Measurements from ENCODE around the gene GSC2.
A peak's percentile ranks its signal among the peaks of the same experiment; 100 is the strongest.
"Not testable (repeated sequence)": the region's sequence is repeated elsewhere in the genome, so short reads cannot be mapped to it uniquely, and the experiment has no call there.

The GSC2 gene

DNA sequence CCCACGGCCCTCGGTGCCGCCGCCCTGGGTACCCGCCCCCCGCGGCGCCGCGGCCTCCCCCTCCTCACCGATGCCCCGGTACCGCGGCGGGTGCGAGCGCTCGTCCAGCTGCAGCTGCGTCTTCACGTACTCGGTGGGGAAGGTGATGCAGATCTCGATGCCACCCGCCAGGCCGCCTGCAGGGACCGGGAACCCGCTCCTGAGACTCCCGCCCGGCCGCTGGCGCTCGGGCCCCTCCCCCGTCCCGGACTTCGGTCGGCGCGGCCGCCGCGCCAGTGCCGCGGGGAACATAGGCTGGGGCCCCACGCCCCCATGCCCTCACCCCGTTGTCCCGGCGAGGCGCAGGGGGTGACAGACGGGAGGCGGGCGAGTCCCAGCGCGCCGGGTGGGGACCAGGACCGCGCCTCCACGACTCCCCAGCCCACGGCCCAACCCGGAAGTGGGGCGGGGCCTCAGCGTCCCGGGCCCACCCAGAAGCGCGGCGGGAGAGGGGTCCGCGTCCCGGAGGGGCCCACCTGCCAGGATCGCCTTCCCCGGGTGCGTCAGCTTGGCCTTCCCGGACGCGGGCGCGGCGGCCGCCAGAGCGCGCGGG is 28.1 kb upstream of the GSC2 start:
- peak; percentile 71 for DNase-seq

DNA sequence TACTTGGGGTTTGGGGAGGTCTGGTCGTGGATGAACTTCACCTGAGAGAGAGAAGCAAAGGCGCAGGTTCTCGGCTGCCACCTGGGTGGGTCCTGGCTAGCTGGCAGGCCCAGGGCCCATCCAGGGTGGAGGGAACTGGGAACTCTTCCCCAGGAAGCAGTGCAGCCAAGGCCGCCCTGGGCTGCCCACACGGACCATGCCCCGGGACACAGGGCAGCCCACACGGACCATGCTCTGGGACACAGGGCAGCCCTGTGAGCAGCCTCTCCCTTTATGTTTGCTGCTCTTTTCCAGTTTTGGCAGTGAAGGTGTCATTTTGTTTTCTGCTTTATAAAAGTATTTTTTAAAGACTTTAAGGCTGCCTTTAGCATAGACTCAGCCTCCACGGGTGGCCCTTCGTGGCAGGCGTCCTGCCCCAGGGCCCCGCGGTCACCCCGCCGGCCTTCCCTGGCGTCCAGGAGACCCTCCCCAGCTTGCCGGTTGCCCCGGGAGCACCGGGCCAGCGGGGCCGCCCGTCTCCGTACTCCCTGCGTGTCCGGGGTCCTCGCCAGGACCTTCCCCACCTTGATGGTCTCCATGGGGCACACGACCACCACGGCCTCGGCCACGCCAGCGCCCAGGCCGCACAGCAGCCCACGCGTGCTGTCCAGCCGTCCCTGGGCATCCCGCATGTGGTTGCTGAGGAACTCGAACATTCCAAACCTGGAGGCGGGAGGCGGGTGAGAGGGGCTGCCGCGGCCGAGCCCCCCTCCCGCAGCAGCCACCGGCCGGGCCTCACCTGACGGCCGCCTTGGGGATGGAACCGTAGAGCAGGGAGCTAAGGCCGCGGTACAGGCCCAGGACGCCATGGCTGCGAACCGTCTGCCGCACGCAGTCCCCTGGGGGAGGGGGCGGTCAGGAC is 27.3 kb upstream of the GSC2 start:
- DNase-seq, result no peak

DNA sequence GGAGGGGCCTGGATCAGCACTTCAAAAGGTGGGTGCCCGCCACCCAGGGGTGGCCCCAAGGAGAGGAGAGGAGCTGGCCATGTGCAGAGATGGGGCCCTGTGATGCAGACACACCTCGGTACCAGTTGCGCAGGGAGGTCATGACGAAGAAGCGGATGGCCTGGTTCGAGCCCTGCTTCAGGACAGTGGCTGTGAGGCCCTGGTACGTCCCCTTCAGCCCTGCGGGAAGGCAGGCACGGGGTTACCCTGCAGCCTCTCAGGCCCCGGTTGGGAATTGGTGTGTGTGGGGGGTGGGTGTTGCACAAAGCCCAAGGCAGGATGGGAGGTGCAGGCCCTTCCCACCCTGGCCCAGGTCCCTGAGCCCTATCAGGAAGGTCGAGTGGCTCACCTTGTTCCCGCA is 26.6 kb upstream of the GSC2 start:
- no peak for DNase-seq

DNA sequence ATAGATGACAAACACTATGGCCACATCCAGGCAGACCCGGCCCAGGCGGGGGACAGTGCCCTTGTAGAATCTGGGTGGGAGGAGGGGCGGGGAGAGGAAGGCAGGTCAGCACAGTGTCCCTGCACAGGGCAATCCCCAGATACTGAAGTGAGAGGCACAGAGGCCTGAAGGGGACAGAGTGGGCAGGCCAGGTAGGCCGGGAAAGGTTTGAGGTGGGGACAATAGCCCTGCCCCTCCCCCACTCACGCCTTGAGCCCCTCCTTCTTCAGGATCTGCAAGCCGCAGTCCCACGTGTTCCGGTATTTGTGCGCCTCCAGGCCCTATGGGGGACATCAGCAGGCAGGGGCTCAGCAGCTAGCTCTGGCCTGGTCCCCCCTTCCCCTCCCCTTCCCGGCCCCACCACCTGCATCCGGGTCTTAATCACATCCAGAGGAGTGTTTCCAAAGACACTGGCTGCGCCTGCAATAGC is 26.1 kb upstream of the GSC2 start:
- DNase-seq, result no peak

DNA sequence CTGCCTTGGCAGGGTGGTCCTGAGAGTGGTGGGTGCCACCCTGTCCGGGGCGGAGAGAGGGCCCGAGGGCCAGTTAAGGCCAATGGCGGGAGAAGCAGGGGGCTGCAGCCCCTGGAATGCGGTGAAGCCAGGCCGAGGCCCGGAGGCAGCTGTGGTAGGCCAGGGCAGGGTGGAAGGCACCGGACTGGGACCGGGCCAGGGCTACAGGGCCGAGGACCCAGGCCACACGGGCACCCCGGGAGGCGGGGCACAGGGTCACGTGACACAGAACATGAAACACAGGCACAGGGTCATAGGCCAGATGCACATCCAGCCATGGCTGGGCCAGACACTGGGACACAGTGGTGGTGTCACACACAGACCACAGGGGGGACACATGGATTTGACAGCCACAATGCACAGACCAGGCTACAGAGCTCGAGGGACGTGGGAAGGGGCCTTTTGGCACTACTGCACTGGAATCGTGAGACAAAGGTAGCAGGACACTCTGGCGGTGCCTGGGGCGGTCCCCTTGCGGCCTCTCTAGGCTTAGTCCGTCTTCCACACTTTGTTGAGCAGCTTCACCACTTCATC is 25.6 kb upstream of the GSC2 start:
- no peak for DNase-seq

DNA sequence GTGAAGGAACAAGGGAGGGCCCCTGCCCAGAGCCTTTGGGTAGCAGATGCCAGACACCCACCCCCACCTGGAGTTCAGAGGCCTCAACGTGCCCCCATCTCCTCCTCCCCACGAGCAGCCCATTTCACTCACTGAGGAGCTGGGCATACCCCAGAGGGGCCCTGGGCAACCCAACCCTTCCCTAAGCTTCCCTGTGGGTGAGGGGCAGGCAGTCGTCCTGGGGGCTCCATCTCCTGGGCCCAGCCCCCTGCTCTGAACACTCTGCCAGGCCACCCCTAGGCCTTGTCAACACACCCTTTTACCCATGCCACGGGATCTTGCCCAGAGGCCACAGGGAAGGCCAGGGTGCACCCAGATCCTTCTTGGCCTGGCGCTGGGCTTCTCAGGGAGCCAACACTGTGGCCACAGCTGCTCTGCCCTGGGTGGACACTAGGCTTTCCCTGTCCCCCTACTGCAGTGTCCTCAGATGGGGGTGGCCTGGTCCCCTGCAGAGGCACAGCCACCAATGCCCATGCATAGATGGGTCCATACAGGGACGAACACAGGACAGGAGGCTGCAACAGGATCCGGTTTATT is 25.0 kb upstream of the GSC2 start:
- no peak for DNase-seq

DNA sequence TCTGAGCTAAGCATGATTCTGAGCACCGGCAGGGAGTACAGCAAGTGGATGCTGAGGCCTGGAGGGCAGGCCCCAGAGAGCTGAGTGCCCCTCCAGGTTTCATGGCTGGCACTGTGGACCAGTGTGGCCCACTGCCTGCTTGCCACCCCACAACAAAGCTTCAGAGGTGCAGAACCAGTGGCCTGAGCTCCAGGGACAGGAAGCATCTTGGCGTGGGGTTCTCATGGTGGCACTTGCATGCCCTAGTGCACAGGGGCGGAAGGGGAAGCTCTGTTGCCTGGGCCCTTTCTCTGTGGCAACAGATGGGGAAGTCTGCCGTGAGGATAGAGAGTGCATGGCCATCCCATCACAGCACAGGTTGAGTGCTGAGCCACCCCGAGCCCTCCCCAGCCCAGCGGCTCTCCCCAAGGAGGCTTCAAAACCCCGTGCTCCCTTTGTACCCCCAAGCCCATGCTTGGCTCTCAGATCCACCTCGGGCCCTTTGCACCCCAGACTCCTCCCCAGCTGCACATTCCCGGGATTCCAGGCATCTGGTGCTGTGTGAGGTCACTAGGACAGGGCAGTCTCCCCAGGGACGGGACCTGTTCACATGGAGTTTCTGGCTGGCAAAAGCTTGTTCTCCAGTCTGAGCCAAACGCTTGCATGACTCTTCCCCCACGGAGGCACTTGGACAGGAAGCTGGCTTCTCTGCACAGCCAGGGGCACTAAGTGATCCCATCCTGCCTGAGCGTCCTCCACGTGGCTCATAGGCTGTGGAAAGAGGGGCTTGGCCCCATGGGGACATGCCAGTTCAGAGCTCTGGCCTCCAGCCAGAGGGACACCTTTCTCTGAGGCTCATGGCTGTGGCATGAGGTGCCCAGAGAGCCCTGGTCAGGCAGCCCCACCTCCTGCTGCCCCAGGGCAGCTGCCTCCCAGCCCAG is 24.3 kb upstream of the GSC2 start:
- no peak for DNase-seq

DNA sequence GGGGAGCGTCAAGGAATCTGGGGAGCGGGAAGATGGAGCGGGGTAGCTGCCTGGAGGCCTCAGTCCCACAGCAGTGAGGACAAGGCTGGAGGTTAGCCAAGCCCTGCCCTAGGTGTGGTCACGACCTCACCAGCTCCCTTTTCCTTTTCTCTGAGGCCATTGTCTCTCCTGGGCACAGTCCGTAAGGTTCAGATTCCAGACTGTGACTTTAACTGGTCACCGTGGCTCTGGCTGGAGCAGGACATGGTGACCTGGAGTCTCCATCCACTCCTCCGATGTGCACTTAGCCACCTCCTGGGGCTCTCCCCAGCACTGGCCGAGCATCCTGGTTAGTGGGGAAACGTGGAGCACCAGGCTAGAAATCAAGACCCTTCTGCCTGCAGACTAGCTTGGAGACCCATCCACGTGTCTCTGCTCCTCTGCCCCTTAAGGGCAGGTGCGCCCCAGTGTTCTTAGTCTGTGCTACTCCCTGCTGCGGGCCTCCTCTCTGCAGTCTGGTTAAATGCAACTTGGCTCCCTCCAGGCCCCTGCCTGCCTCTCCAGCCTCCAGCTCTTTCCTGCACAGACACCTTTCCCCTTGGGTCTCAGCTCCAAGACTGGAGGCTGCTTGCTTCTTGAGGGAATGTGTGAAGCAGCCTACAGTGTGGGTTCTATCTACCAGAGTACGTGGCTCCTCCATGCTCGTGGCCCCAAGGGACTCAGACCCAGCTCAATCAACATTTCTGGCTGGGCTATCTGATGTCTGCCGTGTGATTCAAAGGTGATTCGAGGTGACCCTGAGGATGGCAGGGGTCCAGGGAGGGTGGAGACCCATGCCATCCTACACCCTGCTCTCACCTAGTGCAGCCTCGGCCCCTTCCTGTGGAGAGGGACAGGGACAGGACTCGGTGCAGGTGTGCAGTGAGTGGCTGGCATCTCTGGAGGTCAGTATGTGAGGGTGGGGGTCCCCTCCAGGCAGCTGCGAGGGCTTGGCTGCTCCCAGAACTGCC is 23.2 kb upstream of the GSC2 start:
- DNase-seq, result no peak

DNA sequence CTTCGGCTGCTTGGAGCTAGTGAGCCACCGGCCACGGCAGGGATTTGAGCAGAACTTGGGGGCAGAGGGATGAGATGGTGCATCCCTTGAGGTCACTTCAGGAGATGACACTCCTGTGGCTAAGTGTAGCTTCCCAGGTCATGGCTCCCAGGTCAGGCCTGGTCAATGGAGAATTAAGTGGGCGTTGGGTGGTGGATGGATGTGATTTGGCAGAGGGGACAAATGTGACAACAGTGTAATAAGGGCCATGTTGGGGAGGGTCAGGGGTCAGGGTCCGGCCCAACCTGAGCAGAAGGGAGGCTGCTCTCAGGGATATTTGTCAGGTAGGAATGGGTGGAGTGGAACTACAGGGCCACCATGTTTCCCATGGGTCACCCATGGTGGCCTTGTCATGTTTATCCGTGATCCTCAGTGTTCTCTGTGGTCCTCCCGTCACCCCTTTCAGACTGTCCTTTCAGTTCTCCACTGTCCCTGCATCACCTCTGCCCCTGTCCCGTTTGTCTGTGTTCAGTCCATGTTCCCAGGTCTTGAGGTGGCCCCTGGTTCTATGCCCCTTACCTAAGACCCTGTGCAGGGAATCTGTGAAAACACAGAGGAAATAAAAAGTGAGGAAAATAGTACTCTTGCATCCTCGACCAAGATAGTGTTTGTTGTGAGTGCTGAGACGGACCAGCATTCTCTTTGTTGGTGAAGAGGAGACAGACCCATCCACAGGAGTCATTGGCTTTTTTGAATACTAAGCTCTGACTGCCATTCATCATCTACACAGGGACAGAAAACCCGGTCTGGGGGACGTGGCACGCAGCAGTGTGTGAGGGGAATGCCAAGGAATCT is 22.3 kb upstream of the GSC2 start:
- no peak for DNase-seq

DNA sequence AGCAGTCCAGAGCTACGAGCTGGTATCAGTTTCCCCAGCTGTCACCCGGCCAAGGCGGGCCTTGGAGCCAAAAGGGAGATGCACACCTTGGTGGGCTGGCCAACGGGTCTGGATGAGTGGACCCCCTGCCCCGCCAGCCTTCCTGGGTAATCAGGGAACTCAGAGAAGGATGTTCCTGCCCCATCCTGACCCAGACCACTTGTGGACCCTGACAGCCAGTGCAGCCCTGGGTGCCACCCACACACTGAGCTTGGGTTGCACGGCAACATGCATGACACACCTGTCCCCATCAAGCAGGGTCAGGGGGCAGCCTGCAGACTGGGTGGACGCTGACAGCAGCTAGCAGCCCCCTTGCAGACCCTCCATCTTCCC is 19.8 kb upstream of the GSC2 start:
- DNase-seq, result no peak

DNA sequence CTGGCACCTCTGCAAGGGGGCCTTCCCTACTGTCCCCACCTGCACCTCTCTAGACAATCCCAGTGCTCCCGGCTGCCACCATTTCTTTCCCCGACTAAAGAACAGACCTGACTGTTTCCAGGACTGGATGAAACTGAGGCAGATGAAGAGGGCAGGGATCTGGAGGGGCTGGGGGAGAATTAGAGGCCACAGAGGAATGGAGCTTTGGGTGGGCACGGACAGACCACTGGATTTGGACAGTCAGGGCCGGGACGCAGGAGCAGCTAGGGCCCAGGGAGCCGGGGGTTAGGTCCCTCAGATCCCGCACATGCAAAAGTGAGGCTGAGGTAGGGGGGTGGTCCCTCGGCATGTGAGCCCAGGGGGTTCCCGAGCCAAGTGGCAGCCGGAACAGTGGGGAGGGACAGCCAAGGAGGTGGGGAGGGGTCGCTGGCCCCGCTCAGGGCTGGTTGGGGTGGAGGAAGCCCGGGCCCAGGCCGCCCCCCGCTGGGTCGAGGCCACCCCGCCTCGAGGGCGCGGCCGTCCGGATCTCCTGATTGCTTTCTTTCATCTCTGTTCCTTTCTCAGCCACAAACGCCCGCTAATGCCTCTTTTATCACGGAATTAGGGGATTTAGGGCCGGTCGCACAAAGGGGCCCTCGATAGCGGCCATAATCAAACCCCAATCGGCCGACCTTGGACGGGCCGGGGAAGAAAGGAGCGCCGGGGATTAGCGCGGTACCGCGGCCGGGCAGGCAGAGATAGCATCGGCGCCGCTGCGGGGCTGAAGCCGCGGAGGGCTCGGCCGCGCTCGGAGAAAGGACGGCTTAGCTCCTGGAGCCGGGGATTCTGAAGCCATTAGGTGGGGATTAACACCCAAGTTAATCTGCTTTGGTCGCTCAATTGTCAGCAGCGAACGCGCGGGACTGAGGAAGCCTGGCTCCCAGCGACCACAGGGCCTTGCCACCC is 19.2 kb upstream of the GSC2 start:
- DNase-seq, result no peak

DNA sequence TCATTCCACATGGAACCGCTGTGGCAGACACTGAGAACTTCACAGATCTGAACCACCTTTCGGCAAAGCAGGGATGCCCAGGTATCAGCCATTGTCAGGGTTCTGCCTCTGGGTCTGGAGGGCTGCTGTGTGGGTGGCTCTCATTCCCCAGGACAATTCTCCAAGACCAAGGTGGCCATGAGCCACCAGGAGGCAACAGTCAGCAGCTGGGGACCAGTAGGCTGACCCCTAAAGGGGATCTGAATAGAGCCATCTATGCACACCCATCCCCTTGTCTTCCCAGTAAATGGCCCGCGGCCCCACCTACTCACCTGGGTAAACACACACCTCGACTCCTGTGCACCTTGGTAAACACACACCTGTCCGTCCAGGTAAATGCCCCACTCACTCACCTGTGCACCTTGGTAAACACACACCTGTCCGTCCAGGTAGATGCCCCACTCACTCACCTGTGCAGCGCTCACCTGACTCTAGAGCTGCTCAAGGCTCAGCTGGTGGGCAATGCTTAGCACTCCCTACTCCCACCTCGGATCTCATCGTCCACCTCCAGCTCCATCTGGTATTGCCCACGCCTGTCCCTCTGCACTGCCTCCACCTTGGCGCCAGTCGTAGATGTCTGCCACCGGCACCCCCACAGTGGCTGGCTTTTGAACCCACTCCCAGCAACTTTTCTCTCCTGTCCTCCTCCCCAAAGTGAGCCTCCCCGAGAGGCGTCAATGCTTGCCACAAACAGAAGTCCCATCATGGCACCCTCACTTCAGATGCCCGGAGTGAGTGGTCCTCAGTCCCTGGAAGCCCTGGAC is 18.2 kb upstream of the GSC2 start:
- DNase-seq, result no peak

DNA sequence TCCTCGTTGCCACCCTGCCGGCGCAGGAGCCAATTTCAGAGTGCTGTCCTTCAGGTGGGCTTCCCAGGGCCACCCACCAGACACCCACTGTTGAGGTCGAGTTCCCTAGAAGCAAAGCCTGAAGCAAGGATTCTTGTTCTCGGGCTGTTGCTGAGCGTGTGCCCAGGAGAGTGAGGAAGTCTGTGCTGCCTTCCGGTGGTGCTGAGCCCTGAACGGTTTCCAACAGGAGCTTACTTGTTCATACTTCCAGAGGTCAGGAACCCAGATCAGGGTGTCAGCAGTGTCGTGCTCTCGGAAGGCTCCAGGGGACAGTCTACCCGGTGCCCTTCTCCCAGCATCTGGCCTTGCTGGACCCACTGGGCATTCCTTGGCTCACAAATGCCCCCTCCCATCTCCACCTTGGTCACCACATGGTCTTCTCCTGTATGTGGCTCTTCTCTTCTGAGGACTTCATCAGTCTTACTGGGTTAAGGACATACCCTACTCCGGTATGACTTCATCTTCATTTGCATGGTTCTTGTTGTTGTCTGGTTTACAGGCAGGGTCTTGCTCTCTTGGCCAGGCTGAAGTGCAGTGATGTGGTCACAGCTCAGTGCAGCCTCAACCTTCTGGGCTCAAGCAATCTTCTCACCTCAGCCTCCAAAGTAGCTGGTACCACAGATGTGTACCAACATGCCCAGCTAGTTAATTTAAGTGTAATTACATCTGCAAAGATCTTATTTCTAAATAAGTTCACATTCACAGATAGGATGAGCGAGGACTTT is 17.2 kb upstream of the GSC2 start:
- DNase-seq, result no peak

DNA sequence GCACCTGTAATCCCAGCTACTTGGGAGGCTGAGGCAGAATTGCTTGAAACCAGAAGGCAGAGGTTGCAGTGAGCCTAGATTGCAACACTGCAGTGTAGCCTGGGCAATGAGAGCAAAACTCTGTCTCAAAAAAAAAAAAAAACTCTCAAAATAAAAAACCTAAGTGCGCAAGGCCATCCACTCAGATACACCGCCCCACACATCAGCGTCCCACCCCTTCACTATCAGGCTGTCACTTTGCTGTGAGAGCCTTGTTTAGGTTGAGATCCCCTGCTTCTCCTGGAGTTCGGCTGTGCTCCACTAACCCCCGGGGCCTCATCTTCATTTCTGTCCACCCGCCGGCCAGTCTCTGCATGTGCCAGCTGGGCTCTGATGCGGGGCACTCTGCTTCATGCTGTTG is 16.3 kb upstream of the GSC2 start:
- no peak for DNase-seq

DNA sequence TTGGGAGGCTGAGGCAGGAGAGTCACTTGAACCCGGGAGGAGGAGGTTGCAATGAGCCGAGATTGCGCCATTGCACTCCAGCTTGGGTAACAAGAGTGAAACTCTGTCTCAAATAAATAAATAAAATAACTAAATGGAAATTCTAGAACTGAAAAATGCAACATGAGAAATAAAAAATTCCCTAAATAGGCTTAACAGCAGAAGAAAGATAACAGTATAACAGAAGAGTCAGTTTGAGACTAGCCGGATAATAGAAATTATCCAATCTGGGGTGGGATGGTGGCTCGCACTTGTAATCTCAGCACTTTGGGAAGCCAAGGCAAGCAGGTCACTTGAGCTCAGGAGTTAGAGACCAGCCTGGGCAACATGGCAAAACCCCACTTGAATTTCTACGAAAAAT is 14.3 kb upstream of the GSC2 start:
- DNase-seq, result no peak

DNA sequence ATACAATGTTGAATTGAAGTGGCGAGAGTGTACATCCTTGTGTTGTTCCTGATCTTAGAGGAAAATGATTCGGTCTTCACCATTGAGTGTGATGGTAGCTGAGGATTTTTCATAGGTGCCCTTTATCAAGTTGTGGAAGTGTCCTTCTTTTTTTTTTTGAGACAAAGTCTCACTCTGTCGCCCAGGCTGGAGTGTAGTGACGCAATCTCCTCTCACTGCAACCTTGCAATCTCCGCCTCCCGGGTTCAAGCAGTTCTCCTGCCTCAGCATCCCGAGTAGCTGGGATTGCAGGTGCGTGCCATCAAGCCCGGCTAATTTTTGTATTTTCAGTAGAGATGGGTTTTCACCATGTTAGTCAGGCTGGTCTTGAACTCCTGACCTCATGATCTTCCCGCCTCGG is 8.6 kb upstream of the GSC2 start:
- DNase-seq, result not testable (repeated sequence)

DNA sequence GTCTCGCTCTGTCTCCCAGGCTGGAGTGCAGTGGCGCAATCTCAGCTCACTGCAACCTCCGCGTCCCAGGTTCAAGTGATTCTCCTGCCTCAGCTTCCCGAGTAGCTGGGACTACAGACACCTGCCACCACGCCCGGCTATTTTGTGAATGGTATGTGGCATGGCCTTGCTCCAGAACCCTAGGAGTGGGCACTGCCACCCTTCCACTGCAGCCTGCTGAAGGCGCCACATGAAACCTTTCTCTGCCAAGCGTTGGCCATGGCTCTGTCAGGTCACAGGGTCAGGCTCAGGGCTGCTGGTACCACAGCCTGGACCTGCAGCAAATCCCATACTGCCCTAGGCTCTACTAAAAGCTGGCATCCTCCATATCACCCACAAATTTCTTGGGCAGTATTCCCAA is 6.0 kb upstream of the GSC2 start:
- not testable (repeated sequence) for DNase-seq

All from CD4-positive, alpha-beta T cell treated with Interleukin-17A for 4 hours (primary cell).